GM12875 (cell line): ENCODE results near the gene ORMDL2.
A peak's percentile ranks its signal among the peaks of the same experiment; 100 is the strongest.

Source experiments
- H3K4me3 ChIP-seq: one replicate; pipeline ENCODE4 v1.5.1; 2011; ENCODE audit warnings: low read depth, low read length, control low read depth
- TF ChIP-seq, protein P1 (sequence below): IDR thresholded peaks from 2 replicates; pipeline ENCODE4 v1.5.1; 2011; ENCODE audit warnings: low read depth, mild to moderate bottlenecking, control low read depth, inconsistent platforms, low read length, moderate library complexity, borderline replicate concordance; ENCODE audit not compliant: insufficient read depth

ORMDL2 gene, protein sequence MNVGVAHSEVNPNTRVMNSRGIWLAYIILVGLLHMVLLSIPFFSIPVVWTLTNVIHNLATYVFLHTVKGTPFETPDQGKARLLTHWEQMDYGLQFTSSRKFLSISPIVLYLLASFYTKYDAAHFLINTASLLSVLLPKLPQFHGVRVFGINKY

DNA sequence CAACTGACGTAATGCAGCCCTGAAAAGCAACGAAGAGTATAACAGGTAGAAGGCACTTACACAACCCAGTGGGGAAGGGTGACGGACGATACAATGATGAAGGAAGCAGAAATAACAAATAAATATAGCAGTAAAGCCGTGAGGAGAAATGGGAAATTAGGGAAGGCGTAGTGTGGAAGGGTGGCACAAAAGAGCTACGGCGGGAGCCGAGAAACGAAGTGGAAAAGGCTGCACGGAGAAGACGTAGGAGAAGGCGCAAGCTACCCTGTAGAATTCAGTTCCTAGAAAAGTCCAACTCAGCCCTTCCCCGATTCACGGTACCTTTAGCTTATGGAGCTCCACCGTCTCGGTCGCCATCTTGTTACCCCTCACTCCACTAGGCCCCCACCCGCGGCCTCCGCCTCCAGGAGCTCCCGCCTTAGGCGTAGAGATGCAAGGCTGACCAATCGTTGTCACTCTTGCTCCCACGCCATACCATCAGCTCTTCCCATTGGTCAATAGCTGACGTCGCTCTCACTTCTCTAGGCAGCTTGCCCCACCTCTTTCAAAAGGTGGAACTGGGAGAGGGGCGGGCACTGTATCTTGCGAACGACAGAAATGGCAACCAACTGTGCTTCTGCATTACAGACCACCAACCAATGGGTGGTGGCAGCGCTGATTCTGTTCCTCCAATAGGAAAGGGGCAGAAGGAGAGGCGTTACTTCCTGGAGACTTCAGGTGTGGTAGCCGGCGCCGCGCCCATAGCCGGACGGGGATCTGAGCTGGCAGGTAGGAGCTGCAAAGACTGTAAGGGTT, at the start of gene ORMDL2, which contains the start of gene SARNP:
TSS of gene ORMDL2 (plus strand) at position 697 of the 795 bp plus-strand sequence. CDS start 959 bp downstream, outside the sequence.
TSS of gene SARNP (minus strand) at position 380 of the 795 bp plus-strand sequence. CDS start at position 357, 23 bp downstream.
- TF ChIP-seq, protein P1, sequence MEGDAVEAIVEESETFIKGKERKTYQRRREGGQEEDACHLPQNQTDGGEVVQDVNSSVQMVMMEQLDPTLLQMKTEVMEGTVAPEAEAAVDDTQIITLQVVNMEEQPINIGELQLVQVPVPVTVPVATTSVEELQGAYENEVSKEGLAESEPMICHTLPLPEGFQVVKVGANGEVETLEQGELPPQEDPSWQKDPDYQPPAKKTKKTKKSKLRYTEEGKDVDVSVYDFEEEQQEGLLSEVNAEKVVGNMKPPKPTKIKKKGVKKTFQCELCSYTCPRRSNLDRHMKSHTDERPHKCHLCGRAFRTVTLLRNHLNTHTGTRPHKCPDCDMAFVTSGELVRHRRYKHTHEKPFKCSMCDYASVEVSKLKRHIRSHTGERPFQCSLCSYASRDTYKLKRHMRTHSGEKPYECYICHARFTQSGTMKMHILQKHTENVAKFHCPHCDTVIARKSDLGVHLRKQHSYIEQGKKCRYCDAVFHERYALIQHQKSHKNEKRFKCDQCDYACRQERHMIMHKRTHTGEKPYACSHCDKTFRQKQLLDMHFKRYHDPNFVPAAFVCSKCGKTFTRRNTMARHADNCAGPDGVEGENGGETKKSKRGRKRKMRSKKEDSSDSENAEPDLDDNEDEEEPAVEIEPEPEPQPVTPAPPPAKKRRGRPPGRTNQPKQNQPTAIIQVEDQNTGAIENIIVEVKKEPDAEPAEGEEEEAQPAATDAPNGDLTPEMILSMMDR = no peak
- peak within 1 kb of the TSS; percentile 86 for H3K4me3 ChIP-seq

DNA sequence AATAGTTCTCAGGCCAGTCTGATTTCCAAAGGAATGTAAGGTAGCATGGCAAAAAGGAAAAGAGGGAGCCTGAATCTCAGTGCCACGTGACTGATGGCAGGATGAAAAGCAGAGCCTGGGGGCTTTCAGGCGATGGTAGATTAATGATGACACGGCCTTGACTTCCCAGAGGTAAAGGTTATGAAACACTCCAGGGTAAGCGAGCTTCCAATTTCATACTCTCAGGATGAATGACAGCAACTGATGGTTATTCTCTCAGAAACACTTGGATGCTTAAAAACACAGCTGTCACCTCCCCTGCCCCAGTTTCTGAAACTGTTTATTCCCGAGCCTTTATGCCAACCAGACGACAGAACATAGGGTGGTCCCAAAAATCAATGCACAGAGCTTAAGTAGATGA, 46.1 kb upstream of the ORMDL2 start:
- TF ChIP-seq, protein P1 = no peak
- H3K4me3 ChIP-seq = no peak overlapping the region

DNA sequence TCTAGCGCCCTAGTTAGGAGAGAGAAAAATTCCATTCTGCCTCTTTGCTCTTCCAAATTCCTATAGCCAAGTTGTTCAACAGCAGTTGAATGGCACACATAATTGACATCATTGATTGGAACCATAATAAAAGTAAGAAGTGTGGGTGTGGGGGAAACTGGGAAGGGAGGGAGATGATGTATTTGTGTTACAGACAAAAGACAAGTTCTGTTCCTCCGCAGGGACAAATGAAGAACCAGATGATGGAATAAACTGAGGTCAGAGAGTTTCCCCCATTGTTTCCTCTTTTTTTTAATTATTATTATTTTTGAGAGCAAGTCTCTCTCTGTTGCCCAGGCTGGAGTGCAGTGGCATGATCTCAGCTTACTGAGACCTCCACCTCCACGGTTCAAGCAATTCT, 40.0 kb upstream of the ORMDL2 start:
- H3K4me3 ChIP-seq = no peak overlapping the region
- TF ChIP-seq, protein P1 = no peak

DNA sequence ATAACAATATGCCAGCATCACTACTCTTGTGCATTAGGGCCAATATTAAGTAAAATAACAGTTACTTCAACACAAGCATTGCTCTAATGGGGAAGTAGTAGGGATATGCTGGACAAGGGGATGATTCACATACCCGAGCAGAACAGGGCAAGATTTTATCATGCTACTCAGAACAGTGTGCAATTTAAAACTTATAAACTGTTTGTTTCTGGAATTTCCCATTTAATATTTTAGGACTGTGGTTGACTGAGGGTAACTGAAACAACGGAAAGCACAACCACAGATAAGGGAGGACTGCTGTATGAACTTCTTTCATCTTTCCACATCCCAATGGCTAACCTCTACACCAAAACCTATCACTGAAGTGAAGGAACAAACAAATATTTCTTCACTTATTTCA, 37.2 kb upstream of the ORMDL2 start:
- no peak overlapping the region for H3K4me3 ChIP-seq
- TF ChIP-seq, protein P1 = no peak

DNA sequence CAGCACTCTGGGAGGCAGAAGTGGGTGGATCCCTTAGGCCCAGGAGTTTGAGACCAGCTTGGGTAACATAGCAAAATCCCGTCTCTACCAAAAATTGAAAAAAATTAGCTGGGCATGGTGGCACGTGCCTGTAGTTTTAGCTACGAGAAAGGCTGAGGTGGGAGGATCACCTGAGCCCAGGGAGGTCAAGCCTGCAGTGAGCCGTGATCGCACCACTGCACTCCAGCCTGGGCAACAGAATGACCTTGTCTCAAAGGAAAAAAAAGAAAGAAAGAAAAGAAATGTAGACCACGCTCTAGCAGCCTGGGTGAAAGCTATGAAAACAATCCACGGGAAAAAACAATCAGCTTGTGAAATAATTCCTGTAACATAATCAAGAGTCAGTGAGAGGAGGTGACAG, 29.3 kb upstream of the ORMDL2 start:
- TF ChIP-seq, protein P1 = no peak
- H3K4me3 ChIP-seq = no peak overlapping the region

DNA sequence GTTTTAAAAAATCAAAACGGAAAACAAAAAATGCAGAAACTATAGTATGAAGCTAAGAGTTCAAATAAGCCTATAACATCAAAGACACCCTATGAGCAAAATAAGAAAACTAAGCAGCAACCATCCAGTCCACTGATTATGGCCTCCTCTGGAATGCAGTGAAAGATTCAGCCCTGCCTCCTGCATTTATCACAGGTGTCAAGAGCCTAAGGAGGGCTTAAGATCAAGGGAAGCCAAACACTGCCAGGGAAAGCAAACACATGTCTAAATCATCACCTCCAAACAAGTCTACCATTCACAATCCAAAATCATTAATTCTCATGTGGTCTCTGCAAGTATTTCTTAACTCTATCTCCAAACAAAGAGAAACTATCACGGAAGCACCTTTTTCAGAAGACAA, 28.7 kb upstream of the ORMDL2 start:
- TF ChIP-seq, protein P1 = no peak
- no peak overlapping the region for H3K4me3 ChIP-seq

DNA sequence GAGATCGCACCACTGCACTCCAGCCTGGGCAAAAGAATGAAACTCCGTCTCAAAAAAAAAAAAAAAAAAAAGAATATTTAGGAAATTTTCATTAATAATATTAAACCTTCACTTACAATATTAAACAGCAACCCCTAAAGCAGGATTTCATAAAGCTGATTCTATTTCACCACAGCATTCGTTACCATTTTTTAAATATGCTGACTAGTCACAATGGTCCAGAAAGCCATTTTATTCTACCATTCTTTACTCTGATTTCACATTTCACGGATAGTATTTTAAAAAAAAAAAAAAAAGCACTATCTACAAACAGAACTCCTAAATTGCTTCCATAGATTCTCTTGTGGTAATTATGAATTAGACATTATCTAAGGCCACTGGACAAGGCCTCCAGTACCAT, 27.9 kb upstream of the ORMDL2 start:
- TF ChIP-seq, protein P1 = no peak
- no peak overlapping the region for H3K4me3 ChIP-seq
